Osteoblast (primary cell): ENCODE results near the gene SH2D3C. TPM values are rescaled to one million over a fixed set of nuclear protein-coding genes. Genes with fewer than 3 reads are reported as not detected.

Experiments
- DNase-seq: peaks from one replicate; pipeline ENCODE4 v3.0.0; 2011; ENCODE audit warnings: low spot score, mixed read lengths; ENCODE audit not compliant: insufficient read length; ENCODE audit errors: missing footprints
- H2AFZ ChIP-seq: 2 replicates; pipeline ENCODE4 v1.6.0; 2011; ENCODE audit warnings: mild to moderate bottlenecking, low read length
- H3K27ac ChIP-seq: 2 replicates; pipeline ENCODE4 v1.5.1; 2011; ENCODE audit warnings: mild to moderate bottlenecking, low read depth, low read length, moderate library complexity
- H3K27me3 ChIP-seq: 2 replicates; pipeline ENCODE4 v1.6.0; 2012; ENCODE audit warnings: mild to moderate bottlenecking, control low read depth, inconsistent platforms, low read length, moderate library complexity; ENCODE audit not compliant: insufficient read depth
- H3K36me3 ChIP-seq: 2 replicates; pipeline ENCODE4 v1.5.1; 2011; ENCODE audit warnings: mild to moderate bottlenecking, low read length, control low read depth, moderate library complexity; ENCODE audit not compliant: insufficient read depth
- H3K4me1 ChIP-seq: 2 replicates; pipeline ENCODE4 v1.5.1; 2011; ENCODE audit warnings: mild to moderate bottlenecking, low read length, control low read depth, moderate library complexity; ENCODE audit not compliant: insufficient read depth
- H3K4me2 ChIP-seq: 2 replicates; pipeline ENCODE4 v1.6.0; 2011; ENCODE audit warnings: mild to moderate bottlenecking, low read length; ENCODE audit not compliant: insufficient read depth
- H3K4me3 ChIP-seq: fragments of 200-600 bp; sonication (generic); 3 replicates; pipeline ENCODE4 v1.5.1; 2012; ENCODE audit warnings: mild to moderate bottlenecking, low read length, inconsistent platforms; ENCODE audit not compliant: insufficient read depth
- H3K79me2 ChIP-seq: 2 replicates; pipeline ENCODE4 v1.6.0; 2012; ENCODE audit warnings: mild to moderate bottlenecking, low read length, control low read depth, inconsistent platforms; ENCODE audit not compliant: insufficient read depth
- H3K9me3 ChIP-seq: 2 replicates; pipeline ENCODE4 v1.5.1; 2011; ENCODE audit warnings: low read depth, low read length, control low read depth
- H4K20me1 ChIP-seq: 2 replicates; pipeline ENCODE4 v1.6.0; 2012; ENCODE audit warnings: mild to moderate bottlenecking, low read length, control low read depth; ENCODE audit not compliant: insufficient read depth
- total RNA-seq: library from RNA; depleted of rRNA; stranded (reverse); fragments of >200 nt; gene quantifications from 2 replicates; pipeline ENCODE4 v1.2.3, GENCODE V29; 2012
- TF ChIP-seq, protein P1 (sequence below): IDR thresholded peaks from 2 replicates; pipeline ENCODE4 v1.5.1; 2011; ENCODE audit warnings: mild to moderate bottlenecking, low read depth, low read length, moderate library complexity; ENCODE audit errors: extremely low read depth

The SH2D3C gene
- total RNA-seq, 1 donor, result 0.36 TPM

DNA sequence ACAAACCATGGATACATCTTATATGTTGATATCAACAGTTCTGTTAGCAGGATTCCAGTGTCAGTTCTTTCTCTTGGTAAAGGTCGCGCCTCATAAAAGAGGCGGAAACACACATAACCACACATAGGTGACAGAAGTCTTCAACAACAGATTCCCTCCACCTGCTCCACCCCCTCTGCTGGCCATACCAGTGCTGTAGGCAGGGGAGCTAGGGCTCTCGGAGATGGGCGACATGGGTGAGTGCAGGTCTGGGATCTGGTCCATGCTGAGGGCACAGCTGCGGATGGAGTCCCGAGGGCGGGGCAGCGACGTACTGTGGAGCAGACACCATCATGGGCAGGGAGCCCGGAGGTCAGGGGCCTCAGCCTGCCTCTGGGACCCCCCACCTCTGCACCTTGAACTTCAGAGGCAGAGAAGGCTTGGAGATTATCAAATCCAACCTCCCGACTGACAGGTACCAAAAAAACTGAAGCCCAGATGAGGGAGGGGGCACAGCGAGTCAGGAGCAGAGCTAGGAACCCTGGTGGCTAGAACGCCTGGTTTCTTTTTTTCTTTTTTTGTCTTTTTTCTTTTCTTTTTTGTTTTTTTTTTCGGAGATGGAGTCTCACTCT lies 31.4 kb downstream of the SH2D3C start:
- H3K36me3 ChIP-seq, result no peaks in the 10 kb centered on the region
- H3K27ac ChIP-seq, result no peak overlapping the region
- H3K79me2 ChIP-seq, result no peaks in the 10 kb centered on the region
- no peak overlapping the region for H2AFZ ChIP-seq
- no peak overlapping the region for H3K4me3 ChIP-seq
- no peaks in the 10 kb centered on the region for H4K20me1 ChIP-seq
- TF ChIP-seq, protein P1, sequence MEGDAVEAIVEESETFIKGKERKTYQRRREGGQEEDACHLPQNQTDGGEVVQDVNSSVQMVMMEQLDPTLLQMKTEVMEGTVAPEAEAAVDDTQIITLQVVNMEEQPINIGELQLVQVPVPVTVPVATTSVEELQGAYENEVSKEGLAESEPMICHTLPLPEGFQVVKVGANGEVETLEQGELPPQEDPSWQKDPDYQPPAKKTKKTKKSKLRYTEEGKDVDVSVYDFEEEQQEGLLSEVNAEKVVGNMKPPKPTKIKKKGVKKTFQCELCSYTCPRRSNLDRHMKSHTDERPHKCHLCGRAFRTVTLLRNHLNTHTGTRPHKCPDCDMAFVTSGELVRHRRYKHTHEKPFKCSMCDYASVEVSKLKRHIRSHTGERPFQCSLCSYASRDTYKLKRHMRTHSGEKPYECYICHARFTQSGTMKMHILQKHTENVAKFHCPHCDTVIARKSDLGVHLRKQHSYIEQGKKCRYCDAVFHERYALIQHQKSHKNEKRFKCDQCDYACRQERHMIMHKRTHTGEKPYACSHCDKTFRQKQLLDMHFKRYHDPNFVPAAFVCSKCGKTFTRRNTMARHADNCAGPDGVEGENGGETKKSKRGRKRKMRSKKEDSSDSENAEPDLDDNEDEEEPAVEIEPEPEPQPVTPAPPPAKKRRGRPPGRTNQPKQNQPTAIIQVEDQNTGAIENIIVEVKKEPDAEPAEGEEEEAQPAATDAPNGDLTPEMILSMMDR, result no peak
- no peak for DNase-seq
- H3K9me3 ChIP-seq, result no peaks in the 10 kb centered on the region
- no peak overlapping the region for H3K4me2 ChIP-seq
- no peaks in the 10 kb centered on the region for H3K27me3 ChIP-seq
- no peaks in the 10 kb centered on the region for H3K4me1 ChIP-seq

GRCh38 chr9:127744398-127745110 lies 33.9 kb downstream of the SH2D3C start:
- Histone ChIP-seq H3K4me2 (no peak overlapping the region), H2AFZ (no peak overlapping the region), H3K79me2 (no peaks in the 10 kb centered on the region), H3K27me3 (no peaks in the 10 kb centered on the region), H4K20me1 (no peaks in the 10 kb centered on the region), H3K4me1 (peaks cover 8% of the 10 kb centered on the region), H3K9me3 (no peaks in the 10 kb centered on the region), H3K4me3 (no peak overlapping the region), H3K36me3 (no peaks in the 10 kb centered on the region), H3K27ac (no peak overlapping the region)
- no peak for DNase-seq
- TF ChIP-seq, protein P1, result no peak

GRCh38 chr9:127742435-127743088 lies 35.9 kb downstream of the SH2D3C start:
- peak; percentile 93 for DNase-seq
- H3K27ac ChIP-seq, result no peak overlapping the region
- no peak overlapping the region for H2AFZ ChIP-seq
- no peaks in the 10 kb centered on the region for H4K20me1 ChIP-seq
- no peaks in the 10 kb centered on the region for H3K79me2 ChIP-seq
- peak overlapping the region; percentile 22 for H3K4me3 ChIP-seq
- TF ChIP-seq, protein P1, result no peak
- no peaks in the 10 kb centered on the region for H3K9me3 ChIP-seq
- H3K27me3 ChIP-seq, result no peaks in the 10 kb centered on the region
- H3K4me1 ChIP-seq, result peaks cover 8% of the 10 kb centered on the region
- no peaks in the 10 kb centered on the region for H3K36me3 ChIP-seq
- H3K4me2 ChIP-seq, result peak overlapping the region; percentile 36

GRCh38 chr9:127741831-127742434 lies 36.5 kb downstream of the SH2D3C start:
- peak overlapping the region; percentile 36 for H3K4me2 ChIP-seq
- no peaks in the 10 kb centered on the region for H3K79me2 ChIP-seq
- H3K4me3 ChIP-seq, result no peak overlapping the region
- H3K27me3 ChIP-seq, result no peaks in the 10 kb centered on the region
- DNase-seq, result no peak
- H3K9me3 ChIP-seq, result no peaks in the 10 kb centered on the region
- H3K4me1 ChIP-seq, result peaks cover 8% of the 10 kb centered on the region
- H3K36me3 ChIP-seq, result no peaks in the 10 kb centered on the region
- TF ChIP-seq, protein P1, result no peak
- H2AFZ ChIP-seq, result no peak overlapping the region
- no peaks in the 10 kb centered on the region for H4K20me1 ChIP-seq
- H3K27ac ChIP-seq, result no peak overlapping the region
